Progenitor cell of endocrine pancreas (in vitro differentiated cells): ENCODE data around the gene THRA. TPM values are rescaled to one million over a fixed set of nuclear protein-coding genes. Genes with fewer than 3 reads are reported as not detected.

Source experiments
- DNase-seq: peaks from one replicate; pipeline ENCODE4 v3.0.0; 2021; ENCODE audit warnings: low spot score; ENCODE audit not compliant: unreplicated experiment
- H3K27ac Mint-ChIP-seq: 2 replicates; pipeline ENCODE4 v1.8.0; 2021; ENCODE audit warnings: mild to moderate bottlenecking, moderate library complexity, mixed read lengths
- H3K27me3 Mint-ChIP-seq: 2 replicates; pipeline ENCODE4 v1.8.0; 2021; ENCODE audit warnings: mixed read lengths
- H3K36me3 Mint-ChIP-seq: 2 replicates; pipeline ENCODE4 v1.8.0; 2022; ENCODE audit warnings: mixed read lengths; ENCODE audit not compliant: insufficient read depth
- H3K4me1 Mint-ChIP-seq: 2 replicates; pipeline ENCODE4 v1.8.0; 2021; ENCODE audit warnings: low read depth, mixed read lengths
- H3K4me3 Mint-ChIP-seq: 2 replicates; pipeline ENCODE4 v1.8.0; 2021; ENCODE audit warnings: low read depth, mild to moderate bottlenecking, moderate library complexity, mixed read lengths
- H3K9me3 Mint-ChIP-seq: 2 replicates; pipeline ENCODE4 v1.8.0; 2021; ENCODE audit warnings: low read depth, mixed read lengths
- CTCF ChIP-seq: fragments of 200-600 bp; sonication (generic); IDR thresholded peaks from one replicate; pipeline ENCODE4 v1.5.0; 2021; ENCODE audit warnings: antibody characterized with exemption, mild to moderate bottlenecking; ENCODE audit not compliant: unreplicated experiment
- total RNA-seq: library from RNA; stranded (reverse); gene quantifications from 2 replicates; pipeline ENCODE4 v1.2.1, GENCODE V29; 2021

Gene THRA
- total RNA-seq, 1 donor from 2014 or later, result 25.0 TPM

- no peak for TF ChIP-seq CTCF
- Mint-ChIP-seq H3K27me3 (no peaks in the 10 kb centered on the region), H3K4me1 (no peaks in the 10 kb centered on the region), H3K27ac (no peak overlapping the region), H3K36me3 (peaks cover 10% of the 10 kb centered on the region), H3K4me3 (no peak overlapping the region), H3K9me3 (no peaks in the 10 kb centered on the region)
- DNase-seq, result no peak
Measured at GRCh38 chr17:40089077-40089895, 26.5 kb downstream of the THRA start.

- Mint-ChIP-seq H3K9me3 (no peaks in the 10 kb centered on the region), H3K27ac (no peak overlapping the region), H3K4me1 (no peaks in the 10 kb centered on the region), H3K36me3 (peaks cover 7% of the 10 kb centered on the region), H3K27me3 (no peaks in the 10 kb centered on the region), H3K4me3 (no peak overlapping the region)
- DNase-seq, result no peak
- no peak for TF ChIP-seq CTCF
Measured at GRCh38 chr17:40090237-40091119, 27.7 kb downstream of the THRA start.

- DNase-seq, result no peak
- no peak for TF ChIP-seq CTCF
Measured at GRCh38 chr17:40091691-40092397, 29.1 kb downstream of the THRA start.

GRCh38 chr17:40092581-40092980, 29.8 kb downstream of the THRA start:
- peaks cover 3% of the 10 kb centered on the region for H3K36me3 Mint-ChIP-seq
- H3K4me3 Mint-ChIP-seq, result no peak overlapping the region
- no peaks in the 10 kb centered on the region for H3K27me3 Mint-ChIP-seq
- no peak for DNase-seq
- no peak overlapping the region for H3K27ac Mint-ChIP-seq
- no peaks in the 10 kb centered on the region for H3K9me3 Mint-ChIP-seq
- H3K4me1 Mint-ChIP-seq, result no peaks in the 10 kb centered on the region
- TF ChIP-seq CTCF, result no peak

More at GRCh38 chr17:40091691-40092397, 29.1 kb downstream of the THRA start:
- Mint-ChIP-seq H3K4me3 (no peak overlapping the region), H3K27me3 (no peaks in the 10 kb centered on the region), H3K36me3 (peaks cover 9% of the 10 kb centered on the region), H3K9me3 (no peaks in the 10 kb centered on the region), H3K4me1 (no peaks in the 10 kb centered on the region), H3K27ac (no peak overlapping the region)

GRCh38 chr17:40093005-40093579, 30.3 kb downstream of the THRA start:
- no peak overlapping the region for H3K4me3 Mint-ChIP-seq
- H3K36me3 Mint-ChIP-seq, result peaks cover 3% of the 10 kb centered on the region
- no peaks in the 10 kb centered on the region for H3K4me1 Mint-ChIP-seq
- no peak overlapping the region for H3K27ac Mint-ChIP-seq
- DNase-seq, result no peak
- TF ChIP-seq CTCF, result no peak
- no peaks in the 10 kb centered on the region for H3K27me3 Mint-ChIP-seq
- no peaks in the 10 kb centered on the region for H3K9me3 Mint-ChIP-seq
